H1 (cell line): ENCODE measurements around the gene GSTCD. TPM values are rescaled to one million over a fixed set of nuclear protein-coding genes. Genes with fewer than 3 reads are reported as not detected.

ENCODE experiments used
- CBX8 ChIP-seq: fragments of 300-800, 300-1000 bp; sonication (generic); IDR thresholded peaks from 2 replicates; pipeline ENCODE4 v1.7.1; 2016; ENCODE audit warnings: low read depth, low read length, borderline replicate concordance
- EGR1 ChIP-seq: IDR thresholded peaks from 2 replicates; pipeline ENCODE4 v1.6.1; 2011; ENCODE audit warnings: low read depth, low read length, borderline replicate concordance
- HDAC6 ChIP-seq: IDR thresholded peaks from one replicate; pipeline ENCODE4 v1.7.1; 2012; ENCODE audit warnings: low read depth, mild to moderate bottlenecking, inconsistent platforms, low read length, moderate library complexity
- RFX5 ChIP-seq: IDR thresholded peaks from 2 replicates; pipeline ENCODE4 v1.6.1; 2011; ENCODE audit warnings: low read depth, low read length, improper control_type of control experiment, borderline replicate concordance
- polyA plus RNA-seq, 7 experiments: library from polyadenylated mRNA; depleted of rRNA in 3 of 7; stranded (reverse) in 5 of 7; unstranded in 2 of 7; fragments of >200 nt in 5 of 7; fragments of 200-250 nt in 2 of 7; gene quantifications; 1 replicate in 5 of 7; 2 replicates in 1 of 7; 4 replicates in 1 of 7; pipeline versions ENCODE4 v1.2.1 to v1.2.3, GENCODE V29; 2011 to 2013; ENCODE audit warnings: missing spikeins in 2 of 7, mixed read lengths in 2 of 7
- total RNA-seq: library from RNA; stranded (reverse); fragmentation: NEBNext Ultra II Directional; extraction: Animal tissue kit (Norgen Biotek cat#: 25700); gene quantifications from 2 replicates; pipeline ENCODE4 v1.2.1, GENCODE V29; 2021
- TF ChIP-seq, protein P1 (sequence below), 3 experiments: IDR thresholded peaks; 1 replicate in 2 of 3; 2 replicates in 1 of 3; pipeline versions ENCODE4 v1.5.1 to v1.6.1; 2011; ENCODE audit warnings: low read length in 3 of 3, mild to moderate bottlenecking in 3 of 3, inconsistent platforms in 2 of 3, low read depth in 1 of 3, moderate library complexity in 1 of 3; ENCODE audit not compliant: insufficient read depth in 1 of 3; ENCODE audit errors: control extremely low read depth in 1 of 3

Gene GSTCD
- total and polyA plus RNA-seq, 2 of the 8 experiments (the other 6 are each of a cell fraction or from before 2014, with no cell fraction given), result 8.5 to 24.6 TPM

GRCh38 chr4:105835177-105835576 lies 126.6 kb downstream of the GSTCD start (continued):
- TF ChIP-seq RFX5, result no peak
- TF ChIP-seq HDAC6, result no peak
- TF ChIP-seq CBX8, result no peak
- no peak for TF ChIP-seq EGR1
- TF ChIP-seq, protein P1, sequence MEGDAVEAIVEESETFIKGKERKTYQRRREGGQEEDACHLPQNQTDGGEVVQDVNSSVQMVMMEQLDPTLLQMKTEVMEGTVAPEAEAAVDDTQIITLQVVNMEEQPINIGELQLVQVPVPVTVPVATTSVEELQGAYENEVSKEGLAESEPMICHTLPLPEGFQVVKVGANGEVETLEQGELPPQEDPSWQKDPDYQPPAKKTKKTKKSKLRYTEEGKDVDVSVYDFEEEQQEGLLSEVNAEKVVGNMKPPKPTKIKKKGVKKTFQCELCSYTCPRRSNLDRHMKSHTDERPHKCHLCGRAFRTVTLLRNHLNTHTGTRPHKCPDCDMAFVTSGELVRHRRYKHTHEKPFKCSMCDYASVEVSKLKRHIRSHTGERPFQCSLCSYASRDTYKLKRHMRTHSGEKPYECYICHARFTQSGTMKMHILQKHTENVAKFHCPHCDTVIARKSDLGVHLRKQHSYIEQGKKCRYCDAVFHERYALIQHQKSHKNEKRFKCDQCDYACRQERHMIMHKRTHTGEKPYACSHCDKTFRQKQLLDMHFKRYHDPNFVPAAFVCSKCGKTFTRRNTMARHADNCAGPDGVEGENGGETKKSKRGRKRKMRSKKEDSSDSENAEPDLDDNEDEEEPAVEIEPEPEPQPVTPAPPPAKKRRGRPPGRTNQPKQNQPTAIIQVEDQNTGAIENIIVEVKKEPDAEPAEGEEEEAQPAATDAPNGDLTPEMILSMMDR (IDR thresholded peaks at IDR 0.05; ENCODE audit: control extremely low read depth in 1 of 3, insufficient read depth in 1 of 3, low read depth in 1 of 3, low read length in 3 of 3), result no peak
